Measurements from ENCODE around the gene ATP2A3.
A peak's percentile ranks its signal among the peaks of the same experiment; 100 is the strongest.

Gene ATP2A3

DNA sequence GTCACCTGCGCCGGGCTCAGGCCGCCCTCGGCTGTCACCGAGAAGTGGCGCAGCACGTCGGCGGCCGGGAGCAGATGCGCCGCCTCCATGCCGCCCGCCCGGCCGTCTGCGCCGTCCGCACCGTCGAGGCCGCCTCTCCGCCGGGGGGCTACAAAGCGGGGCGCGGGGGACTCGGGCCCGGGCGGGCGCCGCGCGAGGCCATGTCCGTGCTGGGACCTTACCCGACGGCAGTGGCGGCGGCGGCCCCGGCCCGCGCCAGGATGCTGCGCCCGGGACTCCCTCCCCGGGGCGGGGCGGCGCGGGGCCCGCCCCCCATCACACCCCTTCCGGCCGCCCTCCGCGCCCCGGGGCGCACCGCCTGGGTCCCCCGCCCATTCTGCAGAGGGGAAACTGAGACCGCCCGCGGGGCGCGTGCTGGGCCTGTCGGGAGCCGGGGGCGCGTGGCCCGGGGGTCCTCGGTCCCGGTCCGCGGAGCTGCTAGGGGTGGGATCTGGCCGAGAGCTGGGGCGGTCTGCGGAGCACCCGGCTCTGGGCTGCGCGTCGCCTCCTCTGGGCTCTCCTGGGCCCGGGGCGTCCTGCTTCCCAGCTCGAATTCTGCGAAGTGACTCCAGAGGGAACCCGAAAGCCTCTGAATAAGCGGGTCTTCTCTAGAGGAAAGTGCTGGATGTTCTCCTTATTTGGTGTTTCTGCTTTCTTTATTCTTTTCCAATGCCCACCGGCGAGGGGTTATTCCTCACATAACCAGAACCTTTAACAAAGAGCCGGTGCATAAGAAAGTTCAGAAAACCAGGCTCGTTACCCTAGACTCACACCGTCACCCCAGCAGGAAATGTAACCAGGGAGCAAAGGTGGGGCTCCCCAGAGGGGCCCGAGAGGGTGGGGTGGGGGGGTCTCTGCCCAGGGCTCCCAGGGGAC, at the start of gene ATP2A3:
Gene ATP2A3, minus strand, starts transcription at position 235 of the 915 bp plus-strand sequence. Its CDS starts 146 bp downstream, at position 89.
- DNase-seq (ENCODE audit: low read depth in 2 of 2), result peak; percentile 48 to 49

GRCh38 chr17:4010754-4011153, 46.5 kb upstream of the ATP2A3 start:
- no peak for DNase-seq (ENCODE audit: low read depth in 2 of 2)

GRCh38 chr17:4009186-4009785, 45.0 kb upstream of the ATP2A3 start:
- no peak for DNase-seq (ENCODE audit: low read depth in 2 of 2)

DNA sequence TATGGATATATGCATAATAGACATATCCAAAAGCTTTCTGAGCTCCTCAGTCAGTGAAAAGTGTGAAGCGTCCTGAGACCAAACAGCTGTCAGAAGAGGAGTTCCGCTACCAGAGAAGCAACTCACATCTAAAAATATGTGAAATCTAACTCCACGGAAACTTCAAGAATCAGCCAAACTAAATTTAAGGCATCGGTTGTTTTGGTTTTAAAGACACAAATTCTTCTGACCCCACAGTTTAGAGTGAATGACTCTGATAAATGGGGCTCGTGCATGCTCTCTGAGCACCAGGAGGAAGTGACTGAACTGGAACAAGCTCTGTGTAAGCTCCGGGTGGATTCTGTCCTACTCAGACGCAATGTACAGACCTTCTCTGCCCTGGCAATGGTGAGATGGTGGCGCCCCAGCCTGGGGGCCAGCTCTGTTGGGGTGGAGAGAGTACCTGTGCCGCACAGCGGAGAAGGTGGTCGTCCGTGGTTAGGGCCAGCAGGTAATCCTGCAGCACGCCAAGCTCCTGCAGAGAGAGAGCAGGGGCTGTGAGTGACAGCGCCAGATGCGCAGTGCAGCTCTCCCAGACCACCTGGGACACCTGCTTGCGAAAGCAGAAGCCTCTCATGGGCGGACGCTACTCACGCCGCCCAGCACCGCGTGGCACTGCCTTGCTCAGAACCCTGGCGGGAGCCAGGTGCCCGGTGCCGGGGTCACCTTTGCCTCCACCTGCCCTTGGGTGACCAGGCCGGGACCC, 44.4 kb upstream of the ATP2A3 start:
- no peak for DNase-seq (ENCODE audit: low read depth in 2 of 2)

- no peak for DNase-seq (ENCODE audit: low read depth in 2 of 2)
Measured at GRCh38 chr17:4008082-4008435, 43.8 kb upstream of the ATP2A3 start.

DNA sequence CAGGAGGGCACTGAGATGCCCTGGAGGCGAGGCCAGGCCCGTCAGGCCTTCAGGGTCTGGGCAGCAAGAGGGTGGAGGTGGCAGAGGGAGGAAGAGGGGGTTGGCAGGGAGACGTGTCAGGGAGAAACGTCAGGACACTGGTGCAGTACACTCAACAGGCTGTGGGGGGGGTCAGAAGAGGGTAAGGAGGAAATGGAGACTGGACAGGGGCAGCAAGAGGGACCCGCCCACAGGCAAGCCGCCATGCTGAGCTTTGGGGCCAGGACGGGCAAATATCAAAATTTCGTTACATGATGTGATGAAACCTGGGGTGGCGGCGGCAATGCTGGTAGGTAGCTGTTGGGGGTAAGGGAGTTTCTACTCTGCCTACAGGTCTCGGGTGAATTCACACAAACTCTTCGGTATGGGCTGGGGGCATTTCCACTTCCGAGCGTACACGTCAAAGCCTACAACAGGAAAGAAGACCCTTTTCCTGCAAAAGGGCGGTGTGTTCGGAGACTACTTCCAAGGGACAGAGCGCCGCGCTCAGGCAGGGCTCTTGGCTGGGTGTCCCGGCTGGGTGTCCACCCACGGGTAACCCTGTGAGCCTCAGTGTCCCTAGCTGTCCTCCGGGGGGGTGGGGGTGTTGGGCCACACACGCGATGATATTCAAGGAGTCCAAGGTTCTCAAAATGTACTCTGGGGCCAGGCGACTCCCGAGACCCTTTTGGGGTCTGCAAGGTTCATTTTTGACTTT, 43.3 kb upstream of the ATP2A3 start:
- DNase-seq (ENCODE audit: low read depth in 2 of 2), result no peak

DNA sequence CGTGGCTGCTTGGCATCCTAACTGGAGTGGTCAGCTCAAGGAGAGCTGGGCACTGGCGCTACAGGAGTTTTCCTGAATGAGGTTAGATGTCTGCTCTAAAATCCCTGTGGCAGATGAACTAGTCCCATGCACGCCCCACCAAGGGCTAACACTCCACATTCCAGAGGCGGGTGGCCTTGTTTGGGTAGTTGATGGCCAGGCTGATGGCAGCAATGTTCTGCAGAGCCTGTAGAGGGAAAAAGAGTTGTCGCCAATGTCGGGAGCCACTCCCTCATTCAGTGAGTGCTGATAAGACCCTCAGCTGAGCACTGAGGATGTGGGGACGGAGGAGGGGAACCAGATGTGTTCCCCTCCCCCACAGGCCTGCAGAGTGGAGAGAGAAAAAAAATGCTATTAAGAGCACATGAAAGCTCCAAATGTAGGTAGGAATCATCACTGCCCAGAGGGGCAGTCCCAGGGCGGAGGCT, 42.5 kb upstream of the ATP2A3 start:
- DNase-seq (ENCODE audit: low read depth in 2 of 2), result no peak

DNA sequence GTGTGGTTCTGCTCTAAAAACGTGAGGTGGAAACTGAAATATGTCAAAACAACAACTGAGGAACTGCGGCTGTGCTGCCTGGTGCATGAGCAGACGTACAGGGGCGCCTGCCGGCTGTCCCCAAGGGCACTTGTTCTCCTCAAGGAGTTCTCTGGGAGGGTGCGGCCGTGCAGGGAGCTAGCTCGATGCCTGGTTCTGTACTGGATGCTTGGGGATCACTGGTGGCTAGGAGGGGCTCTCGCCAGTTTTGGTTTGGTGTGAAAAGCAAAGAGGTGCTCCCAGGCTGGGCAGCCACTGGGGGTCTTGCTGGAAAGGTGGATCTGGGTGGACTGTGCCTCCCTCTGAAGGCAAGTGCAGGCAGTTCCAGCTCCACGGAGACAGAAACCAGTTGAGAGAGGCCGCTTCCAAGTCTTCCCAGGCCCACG, 41.9 kb upstream of the ATP2A3 start:
- no peak for DNase-seq (ENCODE audit: low read depth in 2 of 2)

DNA sequence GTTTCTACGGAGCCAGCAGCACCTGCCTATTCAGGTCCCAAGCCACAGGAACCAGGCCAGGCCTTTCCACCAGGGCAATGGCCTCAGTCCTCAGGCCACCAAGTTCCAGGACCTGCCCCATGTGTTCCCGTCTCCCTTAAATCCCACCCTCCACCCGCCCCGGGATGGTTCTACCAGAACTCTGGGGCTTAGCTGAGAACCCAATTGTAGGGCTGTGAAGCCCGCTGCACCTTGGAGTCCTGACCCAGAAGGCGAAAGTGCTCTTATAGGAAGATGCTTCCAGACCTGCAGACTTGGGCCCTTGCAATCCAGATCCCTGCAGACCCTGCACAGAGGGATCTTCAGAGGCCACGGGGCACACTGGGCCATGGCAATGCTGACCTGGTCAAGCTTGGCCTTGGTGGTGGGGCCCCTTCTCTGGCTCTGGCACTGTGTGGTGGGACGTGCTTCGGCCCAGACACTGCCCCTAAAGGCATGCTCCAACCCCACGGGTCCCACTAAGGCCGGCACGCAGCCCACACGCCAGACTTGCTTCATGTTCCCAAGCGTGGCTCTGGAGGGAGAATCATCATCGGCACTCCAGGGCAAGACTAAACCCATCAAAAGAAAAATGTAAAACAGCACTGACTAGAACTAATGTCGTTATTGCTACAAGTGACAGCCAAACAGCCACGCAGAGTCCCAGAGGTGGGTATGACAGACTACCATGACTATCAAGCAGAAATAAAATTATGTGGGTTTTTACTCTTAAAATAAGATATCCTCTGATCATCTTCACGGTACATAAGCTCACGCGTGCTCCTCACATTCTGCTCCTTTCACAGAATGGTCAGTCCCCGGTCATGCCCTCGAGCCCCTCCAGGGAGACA, 41.3 kb upstream of the ATP2A3 start:
- DNase-seq (ENCODE audit: low read depth in 2 of 2), result no peak

DNA sequence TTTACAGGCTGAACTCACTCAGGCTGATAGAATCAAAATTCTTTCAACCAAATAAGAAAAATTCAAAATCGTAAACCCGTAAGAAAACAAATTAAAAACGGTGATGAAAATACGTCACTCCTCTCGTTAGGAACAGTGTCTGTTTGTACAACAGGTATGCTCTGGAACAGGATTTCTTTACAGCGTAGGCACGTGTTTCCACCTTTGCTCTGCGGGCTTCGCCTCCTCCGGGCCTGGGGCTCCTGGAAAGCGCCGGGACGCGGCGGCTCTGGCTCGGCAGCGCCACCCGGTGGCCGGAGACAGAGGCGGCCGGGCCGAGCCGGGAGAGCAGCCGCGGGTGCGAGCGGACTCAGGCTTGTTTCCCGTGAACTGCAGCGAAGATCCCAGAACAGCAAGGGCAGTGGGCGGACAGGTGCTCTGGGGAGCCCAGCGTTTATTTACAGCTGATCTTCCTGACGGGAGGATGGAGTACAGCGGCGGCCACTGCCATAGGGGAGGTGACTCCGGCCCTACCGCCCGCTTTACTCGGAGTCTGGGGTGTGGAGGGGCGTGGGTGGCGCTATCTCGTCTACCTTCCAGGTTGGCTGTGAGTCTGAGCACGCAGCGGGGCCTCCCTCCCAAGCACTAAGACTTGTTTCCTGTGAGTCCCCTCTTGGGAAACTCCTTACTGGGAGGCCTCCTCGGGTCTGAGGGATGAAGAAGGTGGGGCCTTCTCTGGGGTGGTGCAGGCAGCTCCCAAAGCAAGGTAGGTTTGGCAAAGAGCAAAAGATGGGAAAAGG, 40.5 kb upstream of the ATP2A3 start:
- DNase-seq (ENCODE audit: low read depth in 2 of 2), result peak; percentile 53 to 61

GRCh38 chr17:4003501-4004421, 39.5 kb upstream of the ATP2A3 start:
- DNase-seq (ENCODE audit: low read depth in 2 of 2), result no peak

DNA sequence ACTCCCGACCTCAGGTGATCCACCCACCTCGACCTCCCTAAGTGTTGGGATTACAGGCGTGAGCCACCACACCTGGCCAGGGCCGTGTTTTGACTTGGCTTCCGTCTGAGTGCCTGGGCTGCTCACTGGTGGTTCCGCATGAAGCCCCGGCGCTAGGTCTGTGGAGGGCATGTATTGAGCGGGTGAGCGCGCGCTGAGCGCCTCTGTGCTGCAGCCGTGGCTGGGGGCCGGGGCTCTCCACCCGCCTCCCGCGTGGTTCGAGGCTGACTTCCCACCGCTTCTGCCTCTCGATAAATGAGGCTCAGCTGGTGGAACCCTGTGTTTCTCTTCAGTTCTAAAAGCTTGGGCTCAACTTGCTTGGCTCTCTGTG, 38.9 kb upstream of the ATP2A3 start:
- DNase-seq (ENCODE audit: low read depth in 2 of 2), result no peak

DNA sequence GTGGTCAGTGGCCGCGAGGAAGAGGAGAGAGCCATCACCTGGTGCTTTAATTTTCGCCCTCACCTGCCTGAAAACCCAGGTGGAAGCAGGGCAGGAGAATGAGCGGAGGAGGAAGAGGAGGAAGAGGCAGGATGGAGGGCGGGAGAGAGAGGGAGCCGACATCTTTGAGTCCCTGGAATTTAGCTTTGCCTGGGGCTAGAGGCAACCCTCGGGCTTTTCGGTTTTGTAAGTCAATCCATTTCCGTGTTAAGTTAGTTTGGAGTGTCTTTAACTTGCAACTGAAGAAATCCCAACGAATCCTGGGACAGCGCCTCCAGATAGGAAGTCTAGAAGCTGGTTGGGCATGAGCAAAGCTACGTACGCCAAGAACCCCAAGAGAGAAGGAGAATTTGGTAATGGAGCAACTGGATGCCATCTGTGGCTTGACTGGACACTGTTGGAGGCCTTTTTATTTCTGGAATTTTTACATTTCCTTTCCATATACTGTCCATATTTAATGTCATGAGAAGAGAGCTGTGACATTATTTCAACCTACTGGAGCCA, 36.9 kb upstream of the ATP2A3 start:
- DNase-seq (ENCODE audit: low read depth in 2 of 2), result no peak

DNA sequence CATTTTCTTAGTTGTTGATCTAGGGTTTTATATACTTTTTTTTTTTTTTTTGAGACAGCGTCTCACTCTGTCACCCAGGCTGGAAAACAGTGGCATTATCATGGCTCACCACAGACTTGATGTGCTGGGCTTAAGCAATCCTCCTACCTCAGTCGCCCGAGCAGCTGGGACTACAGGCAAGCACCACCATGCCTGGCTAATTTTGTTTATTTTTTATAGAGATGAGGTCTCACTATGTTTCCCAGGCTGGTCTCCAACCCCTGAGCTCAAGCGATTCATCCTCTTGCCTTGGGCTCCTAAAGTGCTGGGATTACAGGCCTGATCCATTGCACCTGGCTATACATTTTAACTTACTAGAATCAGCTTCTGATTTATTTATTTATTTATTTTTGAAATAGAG, 34.2 kb upstream of the ATP2A3 start:
- DNase-seq (ENCODE audit: low read depth in 2 of 2), result no peak

DNA sequence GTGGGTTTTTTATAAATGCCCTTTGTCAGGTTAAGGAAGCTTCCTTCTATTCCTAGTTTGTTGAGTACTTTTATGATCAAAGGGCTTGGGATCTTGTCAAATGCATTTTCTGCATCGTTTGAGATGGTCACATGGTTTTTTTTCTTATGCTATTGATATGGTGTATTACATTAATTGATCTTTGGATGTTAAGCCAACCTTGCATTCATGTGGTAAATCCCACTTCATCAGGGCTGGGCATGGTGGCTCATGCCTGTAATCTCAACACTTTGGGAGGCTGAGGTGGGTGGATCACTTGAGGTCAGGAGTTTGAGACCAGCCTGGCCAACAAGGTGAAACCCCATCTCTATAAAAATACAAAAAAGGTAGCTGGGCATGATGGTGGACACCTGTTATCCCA, 30.8 kb upstream of the ATP2A3 start:
- no peak for DNase-seq (ENCODE audit: low read depth in 2 of 2)

GRCh38 chr17:3994221-3994576, 30.0 kb upstream of the ATP2A3 start:
- no peak for DNase-seq (ENCODE audit: low read depth in 2 of 2)

DNA sequence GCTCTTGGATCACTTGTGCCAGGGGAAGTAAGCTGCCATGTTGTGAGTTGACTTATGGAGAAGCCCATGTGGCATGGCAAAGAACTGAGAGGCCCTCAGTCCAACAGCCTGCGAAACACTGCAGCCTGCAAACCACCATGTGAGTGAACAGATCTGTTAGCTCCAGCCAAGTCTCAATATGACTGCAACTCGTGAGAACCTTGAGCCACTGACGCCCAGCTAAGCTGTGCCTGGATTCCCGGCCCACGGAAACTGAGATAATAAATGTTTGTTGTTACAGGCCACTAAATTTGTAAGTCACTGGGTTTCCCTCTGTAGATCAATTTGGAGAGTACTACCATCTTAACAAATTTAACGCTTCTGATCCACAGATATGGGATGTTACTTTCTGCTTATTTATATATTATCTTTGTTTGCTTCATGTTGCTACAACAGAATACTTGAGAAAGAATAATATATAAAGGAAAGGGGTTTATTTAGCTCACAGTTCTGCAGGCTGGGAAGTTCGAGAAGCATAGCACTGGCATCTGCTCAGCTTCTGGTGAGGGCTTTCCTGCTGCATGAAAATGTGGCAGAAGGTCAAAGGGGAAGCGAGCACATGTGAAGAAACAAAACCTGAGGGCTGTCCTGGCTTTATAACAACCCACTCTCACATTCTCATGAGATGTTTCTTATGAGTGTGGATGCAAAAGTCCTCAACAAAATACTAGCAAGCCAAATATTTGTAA, 29.4 kb upstream of the ATP2A3 start:
- DNase-seq (ENCODE audit: low read depth in 2 of 2), result no peak

DNA sequence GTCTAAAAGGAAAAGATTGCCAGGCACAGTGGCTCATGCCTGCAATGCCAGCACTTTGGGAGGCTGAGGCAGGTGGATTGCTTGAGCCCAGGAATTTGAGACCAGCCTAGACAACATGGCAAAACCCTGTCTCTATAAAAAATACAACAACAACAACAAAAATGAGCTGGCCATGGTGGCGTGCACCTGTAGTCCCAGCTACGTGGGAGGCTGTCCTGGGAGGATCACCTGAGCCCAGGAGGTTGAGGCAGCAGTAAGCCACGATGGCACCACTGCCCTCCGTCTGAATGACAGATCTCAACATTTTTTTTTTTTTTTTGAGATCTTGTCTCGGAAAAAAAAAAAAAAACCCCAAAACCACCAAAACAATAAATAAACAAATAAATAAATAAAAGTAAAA, 28.1 kb upstream of the ATP2A3 start:
- no peak for DNase-seq (ENCODE audit: low read depth in 2 of 2)

Measured in stimulated activated CD4-positive, alpha-beta T cell treated with anti-CD3 and anti-CD28 coated beads, Interleukin-4, amount 100 ng/mL, for 48 hours (primary cell).